ENCODE results near the gene RFX5.
"Not testable (repeated sequence)": the region's sequence is repeated elsewhere in the genome, so short reads cannot be mapped to it uniquely, and the experiment has no call there.

The RFX5 gene

GRCh38 chr1:151346769-151347522, at the start of gene RFX5:
Gene RFX5, minus strand, starts transcription at chr1:151347252. Its CDS starts 932 bp downstream, at chr1:151346320.
- peak; percentile 81 to 93 for DNase-seq (ENCODE audit: extremely low read depth in 1 of 2, low read depth in 1 of 2)

GRCh38 chr1:151396265-151396664, 49.2 kb upstream of the RFX5 start:
- not testable (repeated sequence) for DNase-seq (ENCODE audit: extremely low read depth in 1 of 2, low read depth in 1 of 2)

DNA sequence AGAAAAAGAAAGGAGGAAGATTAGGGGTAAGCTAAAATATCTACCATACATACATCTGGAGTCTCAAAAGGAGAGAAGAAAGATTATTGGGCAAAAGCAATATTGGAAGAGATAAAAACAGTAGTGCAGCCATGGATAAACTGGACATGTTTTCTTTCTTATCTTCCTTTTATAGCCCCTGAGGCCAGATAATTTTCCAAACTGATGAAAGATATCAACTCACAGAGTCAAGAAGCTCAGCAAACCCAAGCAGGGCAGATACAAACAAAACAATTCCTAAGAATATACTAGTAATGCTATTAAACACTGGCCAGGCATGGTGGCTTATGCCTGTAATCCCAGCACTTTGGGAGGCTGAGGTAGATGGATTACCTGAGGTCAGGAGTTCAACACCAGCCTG, 46.5 kb upstream of the RFX5 start:
- no peak for DNase-seq (ENCODE audit: extremely low read depth in 1 of 2, low read depth in 1 of 2)

GRCh38 chr1:151391079-151391563, 44.1 kb upstream of the RFX5 start:
- no peak for DNase-seq (ENCODE audit: extremely low read depth in 1 of 2, low read depth in 1 of 2)

- not testable (repeated sequence) for DNase-seq (ENCODE audit: extremely low read depth in 1 of 2, low read depth in 1 of 2)
Measured at GRCh38 chr1:151390221-151391078, 43.4 kb upstream of the RFX5 start.

GRCh38 chr1:151386002-151386401, 39.0 kb upstream of the RFX5 start:
- no peak for DNase-seq (ENCODE audit: extremely low read depth in 1 of 2, low read depth in 1 of 2)

- DNase-seq (ENCODE audit: extremely low read depth in 1 of 2, low read depth in 1 of 2): no peak
Measured at GRCh38 chr1:151384584-151384983, 37.5 kb upstream of the RFX5 start.

DNA sequence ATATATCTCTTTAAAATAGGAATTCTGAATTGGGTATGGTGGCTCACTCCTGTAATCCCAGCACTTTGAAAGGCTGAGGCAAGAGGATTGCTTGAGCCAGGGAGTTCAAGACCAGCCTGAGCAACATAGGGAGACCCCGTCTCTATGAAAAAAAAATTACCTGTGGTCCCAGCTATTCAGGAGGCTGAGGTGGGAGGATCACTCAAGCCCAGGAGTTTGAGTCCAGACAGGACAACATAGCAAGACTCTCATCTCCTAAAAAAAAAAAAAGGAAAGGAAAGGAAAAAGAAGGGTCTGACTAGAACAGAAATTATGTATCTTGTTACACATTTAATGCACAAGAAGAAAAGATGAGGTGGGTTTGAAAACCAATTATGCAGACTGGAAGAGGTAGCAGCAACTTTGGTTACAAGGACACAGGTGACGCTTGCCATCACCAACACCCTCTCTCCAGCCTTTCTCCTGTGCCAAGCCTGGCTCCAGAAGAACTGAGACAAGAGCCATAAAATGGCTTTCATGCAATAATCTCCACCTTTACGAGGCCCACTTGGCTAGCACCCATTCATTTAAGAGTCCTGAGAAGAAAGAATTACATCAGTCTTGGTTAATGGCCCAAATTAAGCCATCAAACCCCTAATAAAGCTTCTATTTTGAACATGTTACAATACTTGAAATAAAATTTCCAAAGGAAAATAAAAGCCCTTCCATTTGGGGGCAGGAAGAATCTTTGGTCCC, 30.3 kb upstream of the RFX5 start:
- no peak for DNase-seq (ENCODE audit: extremely low read depth in 1 of 2, low read depth in 1 of 2)

- no peak for DNase-seq (ENCODE audit: extremely low read depth in 1 of 2, low read depth in 1 of 2)
Measured at GRCh38 chr1:151373196-151373595, 26.1 kb upstream of the RFX5 start.

- DNase-seq (ENCODE audit: extremely low read depth in 1 of 2, low read depth in 1 of 2): no peak
Measured at GRCh38 chr1:151372058-151372934, 25.2 kb upstream of the RFX5 start, which contains the start of gene SELENBP1. Gene SELENBP1, minus strand, starts transcription at chr1:151372705. Its CDS starts 64 bp downstream, at chr1:151372641.

DNA sequence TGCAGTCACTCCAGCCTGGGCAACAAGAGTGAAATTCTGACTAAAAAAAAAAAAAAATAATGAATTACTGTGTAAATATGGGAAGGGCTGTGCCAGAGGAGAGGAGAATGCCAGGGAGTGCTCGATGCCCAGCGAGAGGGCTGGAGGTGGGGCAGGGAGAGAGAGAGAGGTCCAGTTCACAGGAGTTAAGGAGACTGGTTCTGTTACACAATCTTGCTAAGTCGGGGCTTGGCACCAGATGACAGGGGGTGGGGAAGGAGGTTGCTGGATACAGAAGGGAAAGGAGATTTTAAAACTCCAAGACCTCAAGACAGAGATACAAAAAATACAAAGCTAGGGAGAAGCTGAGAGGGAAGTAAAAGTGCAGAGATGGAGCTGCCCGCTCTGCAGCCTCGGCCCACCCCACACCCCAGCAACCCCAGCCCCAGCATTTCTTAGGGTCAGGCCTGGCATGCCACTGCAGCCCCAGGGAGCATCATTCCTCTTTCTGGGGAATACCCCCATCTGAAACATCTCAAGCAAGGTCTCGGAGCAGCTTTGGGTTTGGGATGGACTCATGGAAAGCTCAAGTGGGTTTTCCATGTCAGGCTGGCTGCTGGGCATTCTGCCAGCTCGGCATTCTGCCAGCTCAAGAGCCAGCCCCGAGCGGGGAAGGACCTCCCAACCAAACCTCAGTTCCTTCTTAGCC, 24.5 kb upstream of the RFX5 start:
- no peak for DNase-seq (ENCODE audit: extremely low read depth in 1 of 2, low read depth in 1 of 2)

DNA sequence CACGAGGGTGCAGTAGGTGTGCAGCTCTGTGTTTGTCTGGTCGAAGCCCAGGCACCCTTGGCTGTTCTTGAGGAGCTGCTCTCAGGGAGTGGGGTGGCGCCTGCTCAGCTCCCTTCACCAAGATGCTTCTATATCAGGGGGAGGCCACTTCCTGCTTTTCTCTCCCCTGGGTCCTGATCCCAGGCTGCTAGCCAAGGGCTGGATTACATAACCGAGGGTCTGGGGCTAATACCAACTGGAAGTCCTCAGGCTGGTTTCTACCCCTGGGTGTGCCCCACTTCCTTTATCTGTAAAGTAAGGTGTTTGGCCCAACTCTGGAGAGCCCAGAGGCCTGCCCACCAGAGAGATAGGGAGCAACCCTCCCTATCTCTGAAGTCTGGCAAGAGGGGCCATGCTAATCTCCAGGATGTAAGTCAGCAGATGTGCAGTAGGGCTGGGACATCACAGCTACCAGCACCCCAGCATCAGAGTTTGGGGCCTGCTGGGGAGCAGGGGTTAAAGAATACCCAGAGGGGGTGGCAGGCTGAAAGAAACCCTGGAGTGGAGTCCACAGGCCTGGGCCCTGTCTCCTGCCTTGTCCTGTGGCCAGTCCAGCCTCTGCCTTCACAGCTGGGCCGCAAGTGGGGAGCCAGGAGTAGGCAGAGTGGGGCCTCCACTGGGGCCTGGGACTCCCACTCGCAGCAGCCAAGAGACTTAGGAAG, 23.3 kb upstream of the RFX5 start:
- DNase-seq (ENCODE audit: extremely low read depth in 1 of 2, low read depth in 1 of 2): no peak

- no peak for DNase-seq (ENCODE audit: extremely low read depth in 1 of 2, low read depth in 1 of 2)
Measured at GRCh38 chr1:151369621-151370048, 22.6 kb upstream of the RFX5 start.

DNA sequence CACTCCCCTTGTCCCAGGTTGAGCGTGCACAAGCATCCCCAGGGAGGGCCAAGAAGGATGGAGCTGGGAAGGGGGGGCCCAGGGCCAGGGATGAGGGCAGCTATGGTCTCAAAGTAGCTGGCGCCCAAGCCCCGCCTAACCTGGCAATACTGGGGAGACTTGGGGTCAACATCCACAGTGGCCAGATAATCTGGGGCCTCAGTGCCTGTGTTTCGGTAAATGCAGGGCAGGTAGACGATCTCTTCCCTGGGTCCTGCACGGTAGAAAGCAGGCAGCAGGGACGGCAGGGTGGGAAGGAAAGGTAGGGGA, 22.2 kb upstream of the RFX5 start:
- DNase-seq (ENCODE audit: extremely low read depth in 1 of 2, low read depth in 1 of 2): no peak

- no peak for DNase-seq (ENCODE audit: extremely low read depth in 1 of 2, low read depth in 1 of 2)
Measured at GRCh38 chr1:151368393-151369301, 21.6 kb upstream of the RFX5 start.

DNA sequence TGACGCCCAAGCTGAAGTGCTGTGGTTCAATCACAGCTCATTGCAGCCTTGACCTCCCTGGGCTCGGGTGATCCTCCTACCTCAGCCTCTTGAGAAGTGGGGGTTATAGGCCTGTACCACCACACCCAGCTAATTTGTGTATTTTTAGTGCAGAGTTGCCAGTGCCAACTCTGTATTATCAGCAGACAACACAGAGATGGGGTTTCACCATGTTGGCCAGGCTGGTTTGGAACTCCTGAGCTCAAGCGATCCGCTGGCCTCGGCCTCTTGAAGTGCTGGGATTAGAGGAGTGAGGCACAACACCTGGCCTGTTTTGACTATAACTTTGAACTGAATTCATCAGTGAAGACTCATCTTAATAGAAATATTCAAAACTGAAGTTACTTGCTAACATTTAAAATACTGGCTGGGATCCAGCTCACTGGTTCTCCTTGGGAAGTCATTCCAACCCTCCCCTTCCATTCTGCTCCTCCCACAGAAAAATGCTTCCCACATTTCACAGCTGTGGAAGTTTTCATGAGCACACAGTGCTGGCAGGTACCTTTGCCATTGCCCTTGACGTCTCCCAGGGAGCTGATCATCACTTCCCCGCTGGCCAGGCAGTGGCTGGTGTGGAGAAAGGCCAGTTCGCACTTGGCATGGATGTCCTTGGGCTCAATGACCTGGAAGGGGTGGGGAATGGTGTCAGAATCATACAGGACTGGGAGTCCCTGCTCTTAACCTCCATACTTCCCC, 20.8 kb upstream of the RFX5 start:
- no peak for DNase-seq (ENCODE audit: extremely low read depth in 1 of 2, low read depth in 1 of 2)

DNA sequence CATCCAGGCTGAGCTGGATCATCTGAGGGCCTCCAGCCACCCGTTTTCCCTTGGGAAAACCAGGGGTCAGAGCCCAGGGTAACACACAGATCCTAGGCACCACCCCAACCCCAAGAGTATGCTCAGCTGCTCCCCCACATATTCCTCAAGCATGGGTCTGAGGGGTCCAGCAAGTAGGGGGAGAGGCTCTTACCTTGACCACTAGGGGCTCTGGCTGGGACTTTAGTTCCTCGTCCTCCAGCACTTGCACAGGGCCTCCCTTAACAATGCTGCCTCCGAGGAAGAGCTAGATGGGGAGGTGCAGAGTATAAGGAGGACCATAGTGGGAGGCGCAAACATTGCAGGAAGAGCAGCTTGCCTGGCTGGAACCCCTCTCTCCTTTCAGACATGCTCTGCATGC, 17.9 kb upstream of the RFX5 start:
- no peak for DNase-seq (ENCODE audit: extremely low read depth in 1 of 2, low read depth in 1 of 2)

Measured in stimulated activated CD8-positive, alpha-beta memory T cell treated with anti-CD3 and anti-CD28 coated beads, Interleukin-7, amount 100 ng/mL, for 48 hours (primary cell).